H9 (cell line): ENCODE measurements around the gene PDZD8. TPM values are rescaled to one million over a fixed set of nuclear protein-coding genes. Genes with fewer than 3 reads are reported as not detected.

ENCODE experiments used
- DNase-seq: peaks from one replicate; pipeline ENCODE4 v3.0.0-alpha.2; 2017
- H2AFZ ChIP-seq: one replicate; pipeline ENCODE4 v1.6.1; 2013; ENCODE audit warnings: mild to moderate bottlenecking, low read length, control low read depth, moderate library complexity
- H2AK5ac ChIP-seq: 2 replicates; pipeline ENCODE4 v1.6.1; 2013; ENCODE audit warnings: low read length, control low read depth, mixed read lengths; ENCODE audit not compliant: insufficient read length
- H2BK120ac ChIP-seq: one replicate; pipeline ENCODE4 v1.6.1; 2013; ENCODE audit warnings: low read depth, mild to moderate bottlenecking, low read length, control low read depth, inconsistent platforms; ENCODE audit not compliant: poor library complexity, severe bottlenecking
- H2BK12ac ChIP-seq: 2 replicates; pipeline ENCODE4 v1.6.1; 2013; ENCODE audit warnings: low read length, control low read depth, mixed read lengths, low read depth; ENCODE audit not compliant: insufficient read length
- H2BK15ac ChIP-seq: 2 replicates; pipeline ENCODE4 v1.6.1; 2013; ENCODE audit warnings: low read depth, low read length, control low read depth
- H2BK20ac ChIP-seq: one replicate; pipeline ENCODE4 v1.6.1; 2013; ENCODE audit warnings: low read depth, mild to moderate bottlenecking, low read length, control low read depth, inconsistent platforms; ENCODE audit not compliant: poor library complexity, severe bottlenecking
- H2BK5ac ChIP-seq: 2 replicates; pipeline ENCODE4 v1.6.1; 2013; ENCODE audit warnings: low read length, control low read depth, mixed read lengths; ENCODE audit not compliant: insufficient read length
- H3K14ac ChIP-seq: 2 replicates; pipeline ENCODE4 v1.6.1; 2013; ENCODE audit warnings: low read length, control low read depth; ENCODE audit not compliant: insufficient read depth
- H3K18ac ChIP-seq: 2 replicates; pipeline ENCODE4 v1.6.1; 2013; ENCODE audit warnings: low read depth, mild to moderate bottlenecking, mixed read lengths, low read length, control low read depth; ENCODE audit not compliant: insufficient read length
- H3K23ac ChIP-seq: 2 replicates; pipeline ENCODE4 v1.6.1; 2013; ENCODE audit warnings: low read length, control low read depth, mixed read lengths, low read depth; ENCODE audit not compliant: insufficient read length
- H3K23me2 ChIP-seq: 2 replicates; pipeline ENCODE4 v1.6.1; 2013; ENCODE audit warnings: low read depth, mild to moderate bottlenecking, mixed read lengths, low read length, control low read depth; ENCODE audit not compliant: insufficient read length, poor library complexity, severe bottlenecking
- H3K27ac ChIP-seq: 2 replicates; pipeline ENCODE4 v1.5.1; 2013; ENCODE audit warnings: low read length, control low read depth, mixed read lengths, low read depth; ENCODE audit not compliant: insufficient read length
- H3K27me3 ChIP-seq: 2 replicates; pipeline ENCODE4 v1.6.1; 2013; ENCODE audit warnings: low read length, control low read depth, inconsistent platforms; ENCODE audit not compliant: insufficient read depth
- H3K4ac ChIP-seq: 2 replicates; pipeline ENCODE4 v1.6.1; 2013; ENCODE audit warnings: low read depth, mild to moderate bottlenecking, control low read depth, inconsistent platforms, low read length, moderate library complexity
- H3K4me1 ChIP-seq: 2 replicates; pipeline ENCODE4 v1.6.1; 2013; ENCODE audit warnings: low read length, control low read depth, inconsistent platforms; ENCODE audit not compliant: insufficient read depth
- H3K4me2 ChIP-seq: 2 replicates; pipeline ENCODE4 v1.6.1; 2013; ENCODE audit warnings: low read length, control low read depth, mixed read lengths; ENCODE audit not compliant: insufficient read length, insufficient read depth
- H3K56ac ChIP-seq: 2 replicates; pipeline ENCODE4 v1.6.1; 2013; ENCODE audit warnings: low read depth, mild to moderate bottlenecking, mixed read lengths, low read length, control low read depth; ENCODE audit not compliant: insufficient read length
- H3K79me1 ChIP-seq: 2 replicates; pipeline ENCODE4 v1.6.1; 2013; ENCODE audit warnings: low read depth, mild to moderate bottlenecking, moderate library complexity, low read length, control low read depth, inconsistent platforms; ENCODE audit not compliant: insufficient read depth, poor library complexity, severe bottlenecking
- H3K79me2 ChIP-seq: 2 replicates; pipeline ENCODE4 v1.6.1; 2013; ENCODE audit warnings: low read length, control low read depth, inconsistent platforms; ENCODE audit not compliant: insufficient read depth
- H3K9ac ChIP-seq: 2 replicates; pipeline ENCODE4 v1.6.1; 2013; ENCODE audit warnings: low read length, control low read depth, mixed read lengths; ENCODE audit not compliant: insufficient read length; ENCODE audit errors: extremely low read depth
- H3K9me3 ChIP-seq: one replicate; pipeline ENCODE4 v1.6.1; 2013; ENCODE audit warnings: low read depth, low read length, inconsistent platforms; ENCODE audit not compliant: control insufficient read depth
- H3T11ph ChIP-seq: one replicate; pipeline ENCODE4 v1.6.1; 2013; ENCODE audit warnings: mild to moderate bottlenecking, low read length, control low read depth, inconsistent platforms
- H4K20me1 ChIP-seq: one replicate; pipeline ENCODE4 v1.6.1; 2013; ENCODE audit not compliant: control insufficient read depth, insufficient read length, insufficient read depth
- H4K5ac ChIP-seq: 2 replicates; pipeline ENCODE4 v1.6.1; 2013; ENCODE audit warnings: low read depth, mild to moderate bottlenecking, mixed read lengths, low read length, control low read depth; ENCODE audit not compliant: insufficient read length
- H4K8ac ChIP-seq: replicated peaks from 2 replicates; pipeline ENCODE4 v1.6.1; 2013; ENCODE audit warnings: low read length, control low read depth, mixed read lengths, low read depth; ENCODE audit not compliant: insufficient read length
- H4K91ac ChIP-seq: 2 replicates; pipeline ENCODE4 v1.6.1; 2013; ENCODE audit warnings: low read depth, mild to moderate bottlenecking, moderate library complexity, mixed read lengths, low read length, control low read depth; ENCODE audit not compliant: insufficient read length
- H3K27ac Mint-ChIP-seq, 3 experiments: 2 replicates in 2 of 3; 3 replicates in 1 of 3; pipeline ENCODE4 v1.8.0; 2020 to 2021; ENCODE audit warnings: mixed read lengths in 3 of 3, mild to moderate bottlenecking in 1 of 3, moderate library complexity in 1 of 3
- H3K27me3 Mint-ChIP-seq: 2 replicates; pipeline ENCODE4 v1.8.0; 2021; ENCODE audit warnings: low read depth, mild to moderate bottlenecking, moderate library complexity, mixed read lengths
- H3K36me3 Mint-ChIP-seq, 3 experiments: 2 replicates in 2 of 3; 3 replicates in 1 of 3; pipeline ENCODE4 v1.8.0; 2020 to 2021; ENCODE audit warnings: low read depth in 3 of 3, mixed read lengths in 3 of 3; ENCODE audit not compliant: insufficient read depth in 1 of 3
- H3K4me1 Mint-ChIP-seq, 2 experiments: 2 replicates each; pipeline ENCODE4 v1.8.0; 2020; ENCODE audit warnings: mixed read lengths in 2 of 2
- H3K4me3 Mint-ChIP-seq, 2 experiments: 2 replicates in 1 of 2; 3 replicates in 1 of 2; pipeline ENCODE4 v1.8.0; 2020 to 2021; ENCODE audit warnings: mild to moderate bottlenecking in 2 of 2, mixed read lengths in 2 of 2, moderate library complexity in 1 of 2
- H3K9me3 Mint-ChIP-seq, 2 experiments: 2 replicates in 1 of 2; 3 replicates in 1 of 2; pipeline ENCODE4 v1.8.0; 2020; ENCODE audit warnings: mild to moderate bottlenecking in 2 of 2, mixed read lengths in 2 of 2, moderate library complexity in 1 of 2
- CTCF ChIP-seq: fragments of 200-600 bp; sonication (generic); conservative IDR thresholded peaks from 3 replicates; pipeline ENCODE4 v1.8.0; 2021; ENCODE audit warnings: antibody characterized with exemption, mild to moderate bottlenecking
- WGBS: extraction: QIAGEN DNeasy Blood & Tissue Kit; methylation state at CpG from one replicate; pipeline ENCODE4 v1.1.7; 2013; ENCODE audit warnings: missing lambda C conversion rate, low lambda C conversion rate, mixed read lengths; ENCODE audit not compliant: insufficient read length; ENCODE audit errors: extremely low coverage; 5-methylcytosine and 5-hydroxymethylcytosine counted together
- total RNA-seq: library from RNA; stranded (reverse); gene quantifications from 2 replicates; pipeline ENCODE4 v1.2.1, GENCODE V29; 2021

The PDZD8 gene
- total RNA-seq, 1 experiment from 2014 or later, result 38.2 TPM

GRCh38 chr10:117350909-117351308 is 24.3 kb downstream of the PDZD8 start:
- no peaks in the 10 kb centered on the region for H3K9me3 Mint-ChIP-seq
- Histone ChIP-seq H2AFZ (no peak overlapping the region), H3T11ph (no peak overlapping the region), H4K91ac (no peak overlapping the region), H3K23me2 (no peaks in the 10 kb centered on the region), H3K9ac (no peak overlapping the region), H2AK5ac (no peak overlapping the region), H2BK12ac (no peak overlapping the region), H3K18ac (no peak overlapping the region), H3K27me3 (no peaks in the 10 kb centered on the region), H3K4ac (no peak overlapping the region), H2BK5ac (no peak overlapping the region), H3K27ac (no peak overlapping the region), H3K79me1 (no peaks in the 10 kb centered on the region), H4K5ac (no peak overlapping the region), H3K56ac (no peak overlapping the region), H3K4me2 (no peak overlapping the region), H3K9me3 (no peaks in the 10 kb centered on the region), H3K4me1 (peaks cover 9% of the 10 kb centered on the region; the same call in 1 of the 2 replicates), H2BK20ac (no peak overlapping the region), H4K20me1 (no peaks in the 10 kb centered on the region), H4K8ac (no peak overlapping the region), H2BK120ac (no peak overlapping the region), H2BK15ac (no peak overlapping the region), H3K23ac (no peak overlapping the region), H3K79me2 (peaks cover 5% of the 10 kb centered on the region; the same call in 1 of the 2 replicates), H3K14ac (no peak overlapping the region)
- no peak overlapping the region for H3K4me3 Mint-ChIP-seq
- 0 out of 7 replicates have a peak, but pooled peaks cover 0 to 1% (median 0%) of the 10 kb centered on the region in 3 experiments for H3K36me3 Mint-ChIP-seq
- TF ChIP-seq CTCF, result no peak
- no peak for DNase-seq
- no peaks in the 10 kb centered on the region for H3K27me3 Mint-ChIP-seq
- no CpG with 5 or more reads among the region's 3 CpGs for WGBS
- H3K27ac Mint-ChIP-seq, result no peak overlapping the region; a peak in 1 of 7 replicates
- peaks cover 68% of the 10 kb centered on the region in 2 experiments for H3K4me1 Mint-ChIP-seq
